ENCODE measurements around the gene CEMP1.
"Not testable (repeated sequence)": the region's sequence is repeated elsewhere in the genome, so short reads cannot be mapped to it uniquely, and the experiment has no call there.

Gene CEMP1, protein sequence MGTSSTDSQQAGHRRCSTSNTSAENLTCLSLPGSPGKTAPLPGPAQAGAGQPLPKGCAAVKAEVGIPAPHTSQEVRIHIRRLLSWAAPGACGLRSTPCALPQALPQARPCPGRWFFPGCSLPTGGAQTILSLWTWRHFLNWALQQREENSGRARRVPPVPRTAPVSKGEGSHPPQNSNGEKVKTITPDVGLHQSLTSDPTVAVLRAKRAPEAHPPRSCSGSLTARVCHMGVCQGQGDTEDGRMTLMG

DNA sequence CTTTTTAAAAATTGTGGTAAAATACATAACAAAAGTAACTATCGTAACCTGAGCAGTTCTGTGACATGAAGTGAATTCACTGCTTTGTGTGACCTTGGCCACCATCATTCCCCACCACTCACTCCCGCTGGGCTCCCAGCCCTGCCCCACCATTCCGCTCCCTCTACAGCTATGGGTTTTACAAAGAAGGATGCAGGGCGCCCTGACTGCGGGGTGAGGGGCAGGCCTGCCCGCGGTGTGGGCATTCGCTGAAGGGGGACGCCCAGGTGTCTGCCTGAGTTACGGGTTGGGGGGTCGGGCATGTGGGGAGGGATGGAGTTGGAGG lies at the start of gene CEMP1:
Gene CEMP1, minus strand, starts transcription at position 38 of the 325 bp plus-strand sequence. CDS start 335 bp downstream, outside the sequence.
- no peak for DNase-seq

- DNase-seq, result not testable (repeated sequence)
Observed at GRCh38 chr16:2580818-2581217, 49.6 kb upstream of the CEMP1 start.

- DNase-seq, result not testable (repeated sequence)
Observed at GRCh38 chr16:2580143-2580542, 48.9 kb upstream of the CEMP1 start.

DNA sequence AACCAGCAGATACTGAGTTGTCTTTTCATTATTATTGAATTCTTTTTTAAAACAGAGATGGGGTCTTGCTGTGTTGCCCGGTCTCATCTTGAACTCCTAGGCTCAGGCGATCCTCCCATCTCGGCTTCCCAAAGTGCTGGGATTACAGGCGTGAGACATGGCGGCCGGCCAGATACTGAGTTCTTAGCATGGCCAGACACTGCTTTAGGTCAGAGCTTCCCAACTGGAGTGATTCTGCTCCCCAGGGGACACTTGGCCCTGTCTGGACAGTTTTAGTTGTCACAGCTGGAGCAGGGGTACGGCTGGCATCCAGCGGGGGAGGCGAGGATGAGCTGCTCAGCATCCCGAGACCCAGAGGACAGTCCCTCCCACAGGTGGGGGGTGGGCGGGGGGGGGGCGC lies 47.7 kb upstream of the CEMP1 start:
- DNase-seq, result not testable (repeated sequence)

DNA sequence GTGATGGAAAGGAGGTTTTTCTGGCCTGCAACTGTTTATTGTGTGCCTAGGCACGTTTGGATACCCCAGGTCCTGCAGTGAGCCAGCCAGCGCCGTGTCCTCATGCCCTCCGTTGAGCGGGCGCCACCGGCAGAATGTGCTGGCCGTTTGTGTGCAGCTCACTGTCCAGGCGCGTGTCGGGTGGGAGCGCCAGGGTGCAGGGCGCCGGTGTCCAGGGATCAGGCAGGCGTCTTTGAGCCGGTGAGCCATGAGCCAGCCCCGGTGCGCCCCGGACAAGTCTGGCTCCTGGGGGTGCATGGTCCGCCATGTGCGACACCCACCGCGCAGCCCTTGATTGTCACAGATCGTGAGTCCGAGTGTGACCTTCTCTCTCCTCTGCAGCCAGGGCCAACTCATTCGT lies 45.8 kb upstream of the CEMP1 start:
- DNase-seq, result not testable (repeated sequence)

DNA sequence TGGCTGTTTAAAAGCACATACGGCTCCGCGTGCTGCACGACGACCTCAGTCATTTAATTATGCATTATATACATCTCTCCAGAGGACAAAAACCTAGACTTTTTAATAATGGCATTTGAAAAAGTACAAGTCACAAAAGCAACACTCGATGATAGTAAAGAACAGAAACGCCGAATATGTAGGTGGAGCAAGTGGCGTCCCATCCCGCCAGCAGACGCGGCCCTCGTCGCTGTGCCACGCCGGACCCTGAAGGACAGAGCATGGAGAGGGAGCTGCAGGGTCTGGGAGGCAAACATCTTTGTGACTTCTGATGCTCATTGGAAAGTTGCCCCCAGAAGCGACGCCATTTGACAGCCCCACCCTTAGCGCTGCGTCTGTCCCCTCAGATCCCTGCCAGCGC lies 44.6 kb upstream of the CEMP1 start:
- DNase-seq, result not testable (repeated sequence)

DNA sequence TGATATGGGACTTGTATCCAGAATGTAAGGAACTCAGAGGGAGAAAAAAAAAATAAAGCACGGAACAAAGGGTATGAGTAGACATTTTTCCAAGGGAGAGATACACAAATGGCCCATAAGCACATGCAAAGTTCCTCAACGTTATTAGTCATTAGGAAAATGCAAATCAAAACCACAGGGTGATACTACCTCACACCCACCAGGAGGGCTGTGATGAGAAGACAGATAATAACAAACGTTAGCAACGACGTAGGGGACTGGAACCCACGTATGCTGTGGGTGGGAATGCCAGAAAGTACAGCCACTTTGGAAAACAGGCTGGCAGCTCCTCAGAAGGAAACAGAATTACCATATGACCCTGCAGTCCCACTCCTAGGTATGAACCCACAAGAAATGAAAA lies 41.5 kb upstream of the CEMP1 start:
- DNase-seq, result not testable (repeated sequence)

- not testable (repeated sequence) for DNase-seq
Observed at GRCh38 chr16:2568573-2568972, 37.4 kb upstream of the CEMP1 start.

DNA sequence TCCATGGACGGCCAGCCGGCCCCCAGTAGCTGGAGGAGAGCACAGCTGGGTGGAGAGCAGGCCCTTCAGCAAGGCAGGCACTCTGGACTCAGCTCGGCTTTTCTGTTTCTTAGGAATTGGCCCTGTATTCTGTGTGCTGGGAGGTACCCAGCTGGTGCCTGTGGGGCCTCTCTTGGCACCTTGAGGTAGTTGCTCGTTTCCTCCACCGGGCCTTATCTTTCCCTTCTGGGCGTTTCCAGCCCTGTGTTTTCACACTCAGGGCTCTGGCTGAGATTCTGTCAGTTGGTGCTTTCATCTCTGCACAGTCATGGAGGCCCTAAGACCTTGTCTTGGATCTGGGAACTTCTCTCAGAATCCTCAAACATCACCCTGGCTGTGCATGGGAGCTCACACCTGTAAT lies 36.3 kb upstream of the CEMP1 start:
- not testable (repeated sequence) for DNase-seq

GRCh38 chr16:2560798-2561133 lies 29.6 kb upstream of the CEMP1 start:
- peak; percentile 53 for DNase-seq

DNA sequence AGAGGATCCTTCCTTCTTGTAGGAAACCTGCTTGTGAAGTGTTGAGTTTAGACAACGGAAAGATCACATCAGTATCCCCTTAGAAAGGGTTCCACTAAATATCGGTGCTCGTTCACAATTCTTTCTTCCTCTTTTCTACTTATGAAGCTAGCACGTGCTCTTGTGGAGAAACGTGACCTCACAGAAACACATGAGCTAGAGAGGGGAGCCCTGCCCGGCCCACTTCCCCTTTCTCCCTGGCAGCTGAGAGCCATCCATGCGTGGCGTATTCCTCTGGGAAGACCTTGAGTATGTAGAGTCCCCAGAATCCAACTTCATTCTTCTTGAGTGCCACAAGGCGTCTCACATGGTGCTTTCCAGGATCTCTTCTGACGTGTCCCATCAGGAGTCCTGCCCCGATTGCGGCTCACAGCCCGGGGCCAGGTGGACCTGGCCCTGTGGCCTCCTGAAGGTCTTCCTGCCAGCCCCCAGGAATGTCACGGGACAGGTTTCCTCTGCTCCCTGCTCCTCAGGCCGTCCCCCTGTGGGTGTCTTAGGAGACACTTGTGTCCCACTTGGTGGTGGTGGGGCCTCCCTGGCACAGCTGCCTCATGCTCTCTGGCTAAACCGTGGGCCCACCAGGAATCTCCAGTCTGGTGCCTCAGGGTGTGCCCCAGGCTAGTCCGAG lies 29.1 kb upstream of the CEMP1 start:
- not testable (repeated sequence) for DNase-seq

DNA sequence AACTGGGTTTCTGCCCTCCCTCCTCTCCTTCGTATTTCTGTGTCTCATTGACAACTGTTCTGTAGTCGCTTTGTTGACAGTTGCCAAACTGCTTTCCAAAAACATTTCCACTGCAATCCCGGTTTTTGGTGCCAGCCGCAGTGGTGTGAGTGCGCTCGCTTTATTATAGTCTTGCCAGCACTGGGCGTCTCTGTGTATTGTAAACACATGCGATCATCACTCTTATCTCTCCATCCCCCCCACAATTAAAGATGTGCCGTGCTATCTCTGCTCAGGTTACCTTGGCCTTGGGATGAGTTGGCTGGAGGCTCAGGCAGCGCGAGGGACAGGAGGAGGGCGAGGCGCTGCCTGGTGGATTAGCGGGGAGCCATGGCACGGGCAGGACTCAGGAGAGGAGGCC lies 25.9 kb upstream of the CEMP1 start:
- DNase-seq, result not testable (repeated sequence)

GRCh38 chr16:2554709-2555425 lies 23.7 kb upstream of the CEMP1 start:
- DNase-seq, result not testable (repeated sequence)

GRCh38 chr16:2551420-2551889 lies 20.2 kb upstream of the CEMP1 start:
- DNase-seq, result not testable (repeated sequence)

- DNase-seq, result not testable (repeated sequence)
Observed at GRCh38 chr16:2550283-2550878, 19.2 kb upstream of the CEMP1 start.

GRCh38 chr16:2543771-2544170 lies 12.6 kb upstream of the CEMP1 start:
- DNase-seq, result not testable (repeated sequence)

- DNase-seq, result not testable (repeated sequence)
Observed at GRCh38 chr16:2541409-2541808, 10.2 kb upstream of the CEMP1 start.

DNA sequence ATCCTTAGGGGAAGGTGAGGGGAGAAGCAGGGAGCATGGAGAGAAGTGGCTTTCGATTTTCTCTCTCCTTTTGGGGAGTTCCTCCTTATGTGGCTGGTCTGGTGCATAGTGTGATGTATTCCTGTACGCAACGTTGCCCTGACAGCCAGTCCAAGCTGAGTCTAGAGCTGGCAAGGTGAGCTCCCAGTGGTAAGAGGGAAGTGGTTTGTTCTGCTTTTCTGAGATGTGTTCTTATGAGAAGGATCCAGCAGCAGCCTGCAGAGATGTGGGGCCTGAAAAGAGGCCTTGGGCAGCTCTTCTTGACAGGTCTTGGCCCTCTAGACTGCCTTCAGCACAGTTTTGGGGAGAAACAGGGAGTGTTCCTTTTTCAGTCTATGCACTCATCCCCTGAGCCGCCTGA lies 9.7 kb upstream of the CEMP1 start:
- not testable (repeated sequence) for DNase-seq

- DNase-seq, result not testable (repeated sequence)
Observed at GRCh38 chr16:2539845-2540458, 8.7 kb upstream of the CEMP1 start.

GRCh38 chr16:2539192-2539844 lies 8.1 kb upstream of the CEMP1 start:
- DNase-seq, result not testable (repeated sequence)

- peak; percentile 86 for DNase-seq
Observed at GRCh38 chr16:2537451-2538379, 6.5 kb upstream of the CEMP1 start, which contains the start of gene PDPK1. Gene PDPK1, plus strand, starts transcription at chr16:2538021. Its CDS starts 92 bp downstream, at chr16:2538113.
